Small intestine (tissue), 7 donors: Measurements from ENCODE around the gene MYMX. TPM values are rescaled to one million over a fixed set of nuclear protein-coding genes. Genes with fewer than 3 reads are reported as not detected.
A peak's percentile ranks its signal among the peaks of the same experiment; 100 is the strongest.

Experiments used
- DNase-seq, 2 donors: peaks; one replicate each; pipeline versions ENCODE4 v3.0.0 to v3.0.0-alpha.2; 2013
- FAIRE-seq: peaks from 2 replicates; lab custom pipeline; 2012; peaks lifted over from hg19 to GRCh38; lab: Jason Lieb, UNC
- H3K27ac ChIP-seq, 3 donors: one replicate each; pipeline ENCODE4 v1.5.1; 2013; ENCODE audit warnings: low read length in 2 of 3, mild to moderate bottlenecking in 2 of 3, control low read depth in 1 of 3, inconsistent platforms in 1 of 3, low read depth in 1 of 3, moderate library complexity in 1 of 3
- H3K27me3 ChIP-seq, 3 donors: one replicate each; pipeline ENCODE4 v1.6.1; 2013; ENCODE audit warnings: low read length in 3 of 3, inconsistent platforms in 1 of 3; ENCODE audit not compliant: control insufficient read depth in 3 of 3, insufficient read depth in 3 of 3
- H3K36me3 ChIP-seq, 3 donors: one replicate each; pipeline ENCODE4 v1.6.1; 2013; ENCODE audit warnings: low read length in 3 of 3, inconsistent platforms in 1 of 3, low read depth in 1 of 3, mild to moderate bottlenecking in 1 of 3, moderate library complexity in 1 of 3; ENCODE audit not compliant: control insufficient read depth in 3 of 3, insufficient read depth in 2 of 3
- H3K4me1 ChIP-seq, 3 donors: one replicate each; pipeline ENCODE4 v1.6.1; 2013; ENCODE audit warnings: low read length in 2 of 3, inconsistent platforms in 1 of 3, low read depth in 1 of 3, mild to moderate bottlenecking in 1 of 3, moderate library complexity in 1 of 3; ENCODE audit not compliant: control insufficient read depth in 3 of 3, insufficient read depth in 2 of 3
- H3K4me3 ChIP-seq, 3 donors: one replicate each; pipeline ENCODE4 v1.5.1; 2013; ENCODE audit warnings: low read length in 3 of 3, control low read depth in 1 of 3, inconsistent platforms in 1 of 3, low read depth in 1 of 3, mild to moderate bottlenecking in 1 of 3, moderate library complexity in 1 of 3
- H3K9me3 ChIP-seq, 2 donors: one replicate each; pipeline ENCODE4 v1.6.1; 2013; ENCODE audit warnings: low read depth in 1 of 2, low read length in 1 of 2; ENCODE audit not compliant: control insufficient read depth in 2 of 2, insufficient read depth in 1 of 2
- WGBS, 3 donors: extraction: QIAGEN DNeasy Blood & Tissue Kit; methylation state at CpG; one replicate each; pipeline ENCODE4 v1.1.7; 2013; 5-methylcytosine and 5-hydroxymethylcytosine counted together
- polyA plus RNA-seq, 4 donors: library from polyadenylated mRNA; stranded (reverse) in 3 of 4; unstranded in 1 of 4; fragments of 200-250 nt in 3 of 4; fragments of 120-200 nt in 1 of 4; gene quantifications; one replicate each; pipeline versions ENCODE4 v1.2.1 to v1.2.3, GENCODE V29; 2013
- donor health status: healthy with polysubstance abuse.
- donor health status: control.
- donor health status: control.
- donor health status: Bipolar disorder and iron deficiency.
- donor health status: healthy.

The MYMX gene
- polyA plus RNA-seq, 4 donors: 0.19 to 0.98 TPM; not detected in 2

GRCh38 chr6:44257025-44257752, 40.5 kb downstream of the MYMX start, which contains the start of gene SLC35B2:
SLC35B2 (minus strand) TSS chr6:44257528; CDS start chr6:44257410, 118 bp downstream.
- Histone ChIP-seq H3K27me3 (no peaks in the 10 kb centered on the region), H3K4me1 (peaks cover 0 to 25% (median 2%) of the 10 kb centered on the region in 3 donors), H3K27ac (peak within 1 kb of the TSS; percentile 71 to 90 (median 84)), H3K36me3 (peaks cover 8 to 74% (median 12%) of the 10 kb centered on the region in 3 donors), H3K4me3 (peak within 1 kb of the TSS; percentile 81 to 90 (median 83)), H3K9me3 (no peaks in the 10 kb centered on the region)
- FAIRE-seq (no peak), DNase-seq (peak; percentile 62 to 89)
- 0 to 1% (median 1%) methylated on average over 34 to 80 of the region's 80 CpGs for WGBS, 3 donors

- DNase-seq (no peak), FAIRE-seq (no peak)
- Histone ChIP-seq H3K4me3 (peak overlapping the region; percentile 39 to 83 (median 81)), H3K36me3 (peaks cover 8 to 74% (median 8%) of the 10 kb centered on the region in 3 donors), H3K4me1 (peaks cover 2 to 31% (median 5%) of the 10 kb centered on the region in 3 donors), H3K27ac (peak overlapping the region; percentile 59 to 71 (median 71)), H3K27me3 (no peaks in the 10 kb centered on the region), H3K9me3 (no peaks in the 10 kb centered on the region)
- 25 to 30% (median 29%) methylated on average over 15 of the region's 15 CpGs for WGBS, 3 donors
Observed at GRCh38 chr6:44257753-44258324, 41.1 kb downstream of the MYMX start.

GRCh38 chr6:44258325-44258863, 41.7 kb downstream of the MYMX start:
- no peak for DNase-seq
- Histone ChIP-seq H3K27me3 (no peaks in the 10 kb centered on the region), H3K4me1 (peaks cover 2 to 37% (median 9%) of the 10 kb centered on the region in 3 donors), H3K4me3 (no peak overlapping the region), H3K9me3 (no peaks in the 10 kb centered on the region), H3K36me3 (peaks cover 4 to 73% (median 5%) of the 10 kb centered on the region in 3 donors), H3K27ac (peak overlapping the region in 1 of 3 donors; percentile 71)
- 84 to 89% (median 87%) methylated on average over 9 of the region's 9 CpGs for whole genome bisulfite sequencing, 3 donors
- FAIRE-seq: no peak

- WGBS, 3 donors: 80 to 94% (median 87%) methylated on average over 3 of the region's 3 CpGs
- no peak for DNase-seq
- Histone ChIP-seq H3K27me3 (no peaks in the 10 kb centered on the region), H3K4me1 (peaks cover 2 to 42% (median 14%) of the 10 kb centered on the region in 3 donors), H3K27ac (no peak overlapping the region), H3K9me3 (no peaks in the 10 kb centered on the region), H3K4me3 (no peak overlapping the region), H3K36me3 (peaks cover 3 to 72% (median 5%) of the 10 kb centered on the region in 3 donors)
- FAIRE-seq: no peak
Observed at GRCh38 chr6:44258921-44259320, 42.2 kb downstream of the MYMX start.

- peaks cover 0 to 61% (median 3%) of the 10 kb centered on the region in 3 donors for H3K36me3 ChIP-seq
- WGBS, 3 donors: 90 to 94% (median 93%) methylated on average over 8 of the region's 8 CpGs
- H3K4me1 ChIP-seq: peaks cover 2 to 46% (median 20%) of the 10 kb centered on the region in 3 donors
- no peaks in the 10 kb centered on the region for H3K9me3 ChIP-seq
- DNase-seq (no peak), FAIRE-seq (no peak)
- no peaks in the 10 kb centered on the region for H3K27me3 ChIP-seq
- no peak overlapping the region for H3K4me3 ChIP-seq
- peak overlapping the region in 1 of 3 donors; percentile 34 for H3K27ac ChIP-seq
Observed at GRCh38 chr6:44260011-44260410, 43.3 kb downstream of the MYMX start.

GRCh38 chr6:44260451-44261297, 43.9 kb downstream of the MYMX start:
- peaks cover 0 to 56% (median 3%) of the 10 kb centered on the region in 3 donors for H3K36me3 ChIP-seq
- H3K4me3 ChIP-seq: no peak overlapping the region
- DNase-seq (no peak), FAIRE-seq (no peak)
- H3K27ac ChIP-seq: peak overlapping the region in 1 of 3 donors; percentile 34
- 90 to 96% (median 90%) methylated on average over 6 of the region's 6 CpGs for WGBS, 3 donors
- peaks cover 2 to 41% (median 20%) of the 10 kb centered on the region in 3 donors for H3K4me1 ChIP-seq
- H3K27me3 ChIP-seq: no peaks in the 10 kb centered on the region
- H3K9me3 ChIP-seq: no peaks in the 10 kb centered on the region

- DNase-seq: no peak
- 94 to 99% (median 95%) methylated on average over 8 of the region's 8 CpGs for WGBS, 3 donors
- H3K27me3 ChIP-seq: no peaks in the 10 kb centered on the region
- no peak for FAIRE-seq
- peaks cover 0 to 33% (median 20%) of the 10 kb centered on the region in 3 donors for H3K4me1 ChIP-seq
- no peak overlapping the region for H3K27ac ChIP-seq
- H3K36me3 ChIP-seq: peaks cover 0 to 51% (median 3%) of the 10 kb centered on the region in 3 donors
- H3K4me3 ChIP-seq: no peak overlapping the region
- no peaks in the 10 kb centered on the region for H3K9me3 ChIP-seq
Observed at GRCh38 chr6:44261581-44261980, 44.9 kb downstream of the MYMX start.
